OCI-LY3 (cell line): ENCODE data around the gene GRK3.

Source experiments
- EZH2phosphoT487 ChIP-seq: fragments of 200-600 bp; shearing (Covaris generic); IDR thresholded peaks from 2 replicates; pipeline ENCODE4 v1.6.1; 2018; ENCODE audit warnings: antibody characterized with exemption, mixed run types, low read depth
- TF ChIP-seq, protein P1 (sequence below): fragments of 200-600, 300-600 bp; sonication (generic); IDR thresholded peaks from 2 replicates; pipeline ENCODE4 v1.5.1; 2014; ENCODE audit warnings: antibody characterized with exemption, low read length, low read depth

DNA sequence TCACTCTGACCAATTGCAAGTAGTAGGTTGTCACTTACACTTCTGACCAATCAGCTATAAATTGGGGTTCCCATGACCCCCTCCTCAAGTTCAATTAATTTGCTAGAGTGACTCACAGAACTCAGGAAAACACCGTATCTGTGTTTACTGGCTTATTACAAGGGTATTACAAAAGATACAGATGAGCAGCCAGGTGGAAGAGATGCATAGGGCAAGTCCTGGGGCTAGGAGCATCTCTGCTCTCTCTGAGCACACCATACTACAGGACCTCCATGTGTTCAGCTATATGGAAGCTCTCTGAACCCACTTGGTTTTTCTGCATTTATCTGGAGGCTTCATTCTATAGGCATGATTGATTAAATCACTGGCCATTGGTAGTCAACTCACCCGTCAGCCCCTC is 11.3 kb upstream of the GRK3 start:
- TF ChIP-seq, protein P1, sequence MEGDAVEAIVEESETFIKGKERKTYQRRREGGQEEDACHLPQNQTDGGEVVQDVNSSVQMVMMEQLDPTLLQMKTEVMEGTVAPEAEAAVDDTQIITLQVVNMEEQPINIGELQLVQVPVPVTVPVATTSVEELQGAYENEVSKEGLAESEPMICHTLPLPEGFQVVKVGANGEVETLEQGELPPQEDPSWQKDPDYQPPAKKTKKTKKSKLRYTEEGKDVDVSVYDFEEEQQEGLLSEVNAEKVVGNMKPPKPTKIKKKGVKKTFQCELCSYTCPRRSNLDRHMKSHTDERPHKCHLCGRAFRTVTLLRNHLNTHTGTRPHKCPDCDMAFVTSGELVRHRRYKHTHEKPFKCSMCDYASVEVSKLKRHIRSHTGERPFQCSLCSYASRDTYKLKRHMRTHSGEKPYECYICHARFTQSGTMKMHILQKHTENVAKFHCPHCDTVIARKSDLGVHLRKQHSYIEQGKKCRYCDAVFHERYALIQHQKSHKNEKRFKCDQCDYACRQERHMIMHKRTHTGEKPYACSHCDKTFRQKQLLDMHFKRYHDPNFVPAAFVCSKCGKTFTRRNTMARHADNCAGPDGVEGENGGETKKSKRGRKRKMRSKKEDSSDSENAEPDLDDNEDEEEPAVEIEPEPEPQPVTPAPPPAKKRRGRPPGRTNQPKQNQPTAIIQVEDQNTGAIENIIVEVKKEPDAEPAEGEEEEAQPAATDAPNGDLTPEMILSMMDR, result no peak
- no peak for TF ChIP-seq EZH2phosphoT487
